SK-N-SH (cell line): ENCODE data around the gene SLC1A2.

ENCODE experiments used
- GATA2 ChIP-seq: sonication (generic); formaldehyde crosslinking; IDR thresholded peaks from 2 replicates; pipeline ENCODE4 v1.5.0; 2020; ENCODE audit warnings: mild to moderate bottlenecking, missing genetic modification reagents
- POLR2AphosphoS5 ChIP-seq: IDR thresholded peaks from 2 replicates; pipeline ENCODE4 v1.6.1; 2012; ENCODE audit warnings: low read depth, low read length
- TAF1 ChIP-seq: IDR thresholded peaks from 2 replicates; pipeline ENCODE4 v1.6.1; 2012; ENCODE audit warnings: low read depth, mild to moderate bottlenecking, low read length, moderate library complexity, borderline replicate concordance
- YY1 ChIP-seq: IDR thresholded peaks from 2 replicates; pipeline ENCODE4 v1.4.0; 2012; ENCODE audit warnings: low read depth, mild to moderate bottlenecking
- TF ChIP-seq, protein P1 (sequence below): fragments of 200-600 bp; sonication (generic); IDR thresholded peaks from 2 replicates; pipeline ENCODE4 v1.6.1; 2017; ENCODE audit warnings: antibody characterized with exemption, mild to moderate bottlenecking, moderate library complexity
- TF ChIP-seq, protein P2 (sequence below): IDR thresholded peaks from 2 replicates; pipeline ENCODE4 v1.4.0; 2012; ENCODE audit warnings: low read depth, borderline replicate concordance
- TF ChIP-seq, protein P3 (sequence below): IDR thresholded peaks from 2 replicates; pipeline ENCODE4 v1.4.0; 2012; ENCODE audit warnings: low read depth, borderline replicate concordance

DNA sequence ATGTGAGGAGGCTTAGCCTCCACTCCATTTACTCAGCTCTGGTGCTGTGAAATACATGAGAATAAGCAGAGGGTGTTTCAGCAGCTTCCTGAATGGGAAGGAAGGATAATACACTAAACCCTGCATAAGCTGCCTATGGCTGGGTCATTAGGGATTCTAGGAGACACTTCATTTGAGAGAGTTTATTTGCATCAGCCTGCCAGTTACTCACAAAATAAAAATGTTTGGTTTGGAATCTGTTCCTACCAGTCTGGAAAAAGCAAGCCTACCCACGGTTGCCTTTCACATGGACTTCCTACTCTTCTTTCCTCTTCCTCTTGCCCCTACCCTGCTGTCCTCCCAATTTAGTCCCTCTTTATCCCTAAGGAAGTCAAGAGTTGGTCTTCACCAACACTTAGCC, 20.5 kb downstream of the SLC1A2 start:
- TF ChIP-seq, protein P1, sequence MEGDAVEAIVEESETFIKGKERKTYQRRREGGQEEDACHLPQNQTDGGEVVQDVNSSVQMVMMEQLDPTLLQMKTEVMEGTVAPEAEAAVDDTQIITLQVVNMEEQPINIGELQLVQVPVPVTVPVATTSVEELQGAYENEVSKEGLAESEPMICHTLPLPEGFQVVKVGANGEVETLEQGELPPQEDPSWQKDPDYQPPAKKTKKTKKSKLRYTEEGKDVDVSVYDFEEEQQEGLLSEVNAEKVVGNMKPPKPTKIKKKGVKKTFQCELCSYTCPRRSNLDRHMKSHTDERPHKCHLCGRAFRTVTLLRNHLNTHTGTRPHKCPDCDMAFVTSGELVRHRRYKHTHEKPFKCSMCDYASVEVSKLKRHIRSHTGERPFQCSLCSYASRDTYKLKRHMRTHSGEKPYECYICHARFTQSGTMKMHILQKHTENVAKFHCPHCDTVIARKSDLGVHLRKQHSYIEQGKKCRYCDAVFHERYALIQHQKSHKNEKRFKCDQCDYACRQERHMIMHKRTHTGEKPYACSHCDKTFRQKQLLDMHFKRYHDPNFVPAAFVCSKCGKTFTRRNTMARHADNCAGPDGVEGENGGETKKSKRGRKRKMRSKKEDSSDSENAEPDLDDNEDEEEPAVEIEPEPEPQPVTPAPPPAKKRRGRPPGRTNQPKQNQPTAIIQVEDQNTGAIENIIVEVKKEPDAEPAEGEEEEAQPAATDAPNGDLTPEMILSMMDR: no peak
- TF ChIP-seq, protein P2, sequence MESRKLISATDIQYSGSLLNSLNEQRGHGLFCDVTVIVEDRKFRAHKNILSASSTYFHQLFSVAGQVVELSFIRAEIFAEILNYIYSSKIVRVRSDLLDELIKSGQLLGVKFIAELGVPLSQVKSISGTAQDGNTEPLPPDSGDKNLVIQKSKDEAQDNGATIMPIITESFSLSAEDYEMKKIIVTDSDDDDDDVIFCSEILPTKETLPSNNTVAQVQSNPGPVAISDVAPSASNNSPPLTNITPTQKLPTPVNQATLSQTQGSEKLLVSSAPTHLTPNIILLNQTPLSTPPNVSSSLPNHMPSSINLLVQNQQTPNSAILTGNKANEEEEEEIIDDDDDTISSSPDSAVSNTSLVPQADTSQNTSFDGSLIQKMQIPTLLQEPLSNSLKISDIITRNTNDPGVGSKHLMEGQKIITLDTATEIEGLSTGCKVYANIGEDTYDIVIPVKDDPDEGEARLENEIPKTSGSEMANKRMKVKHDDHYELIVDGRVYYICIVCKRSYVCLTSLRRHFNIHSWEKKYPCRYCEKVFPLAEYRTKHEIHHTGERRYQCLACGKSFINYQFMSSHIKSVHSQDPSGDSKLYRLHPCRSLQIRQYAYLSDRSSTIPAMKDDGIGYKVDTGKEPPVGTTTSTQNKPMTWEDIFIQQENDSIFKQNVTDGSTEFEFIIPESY: no peak
- TF ChIP-seq TAF1 (no peak), GATA2 (CRISPR knock-in tag) (no peak), YY1 (no peak), POLR2AphosphoS5 (no peak)
- TF ChIP-seq, protein P3, sequence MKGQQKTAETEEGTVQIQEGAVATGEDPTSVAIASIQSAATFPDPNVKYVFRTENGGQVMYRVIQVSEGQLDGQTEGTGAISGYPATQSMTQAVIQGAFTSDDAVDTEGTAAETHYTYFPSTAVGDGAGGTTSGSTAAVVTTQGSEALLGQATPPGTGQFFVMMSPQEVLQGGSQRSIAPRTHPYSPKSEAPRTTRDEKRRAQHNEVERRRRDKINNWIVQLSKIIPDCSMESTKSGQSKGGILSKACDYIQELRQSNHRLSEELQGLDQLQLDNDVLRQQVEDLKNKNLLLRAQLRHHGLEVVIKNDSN: no peak
